T-cell (primary cell): ENCODE results near the gene WFDC2. TPM values are rescaled to one million over a fixed set of nuclear protein-coding genes. Genes with fewer than 3 reads are reported as not detected.

Experiments
- ATAC-seq, 4 experiments: fragments of 200-7000 bp in 3 of 4; fragments of 150-1000 bp in 1 of 4; cut with Tn5 transposase; replicated peaks in 1 of 4; 1 replicate in 3 of 4; 2 replicates in 1 of 4; pipeline ENCODE4 v1.10.0; 2021; ENCODE audit warnings: moderate library complexity in 3 of 4, mild to moderate bottlenecking in 2 of 4, moderate number of reproducible peaks in 1 of 4
- CTCF ChIA-PET, 2 donors: fragments of 300-600 bp; sonication (Branson Sonifier 250); formaldehyde crosslinking; loops; one replicate each; lab custom pipeline; 2022; ENCODE audit warnings: antibody characterized with exemption in 2 of 2; lab: Charles Lee
- POLR2A ChIA-PET, 2 donors: fragments of 300-600 bp; sonication (Branson Sonifier 250); formaldehyde crosslinking; loops; one replicate each; lab custom pipeline; 2022; ENCODE audit warnings: antibody characterized with exemption in 2 of 2; lab: Charles Lee
- DNase-seq, 35 experiments: peaks; one replicate each; pipeline versions ENCODE4 v3.0.0 to v3.0.0-alpha.2; 2013 to 2023
- H3K27ac ChIP-seq: one replicate; pipeline ENCODE4 v1.5.1; 2013; ENCODE audit warnings: low read length
- H3K27me3 ChIP-seq, 2 experiments: replicated peaks in 1 of 2; 1 replicate in 1 of 2; 2 replicates in 1 of 2; pipeline versions ENCODE4 v1.6.1 to v1.7.0; 2013; ENCODE audit warnings: low read length in 1 of 2, mixed read lengths in 1 of 2; ENCODE audit not compliant: control insufficient read depth in 2 of 2, insufficient read depth in 2 of 2; ENCODE audit errors: extremely low read depth in 1 of 2
- H3K36me3 ChIP-seq, 2 donors: 1 replicate in 1 of 2; 2 replicates in 1 of 2; pipeline versions ENCODE4 v1.6.1 to v1.7.0; 2013; ENCODE audit warnings: low read length in 1 of 2; ENCODE audit not compliant: control insufficient read depth in 2 of 2, insufficient read depth in 1 of 2; ENCODE audit errors: extremely low read depth in 1 of 2
- H3K4me1 ChIP-seq, 2 experiments: 1 replicate in 1 of 2; 2 replicates in 1 of 2; pipeline versions ENCODE4 v1.6.1 to v1.7.0; 2013; ENCODE audit warnings: low read length in 2 of 2, mixed read lengths in 1 of 2; ENCODE audit not compliant: insufficient read depth in 2 of 2, control insufficient read depth in 1 of 2; ENCODE audit errors: extremely low read depth in 1 of 2
- H3K4me3 ChIP-seq, 2 donors: 1 replicate in 1 of 2; 2 replicates in 1 of 2; pipeline versions ENCODE4 v1.5.1 to v1.7.0; 2013; ENCODE audit warnings: mild to moderate bottlenecking in 2 of 2, low read length in 1 of 2, moderate library complexity in 1 of 2; ENCODE audit not compliant: control insufficient read depth in 1 of 2; ENCODE audit errors: extremely low read depth in 1 of 2
- H3K9me3 ChIP-seq: 2 replicates; pipeline ENCODE4 v1.7.0; 2013
- H3K27ac Mint-ChIP-seq, 2 donors: one replicate each; pipeline ENCODE4 v1.8.0; 2020 to 2021; ENCODE audit warnings: mild to moderate bottlenecking in 2 of 2, mixed read lengths in 2 of 2
- H3K27me3 Mint-ChIP-seq, 2 donors: one replicate each; pipeline ENCODE4 v1.8.0; 2021 to 2022; ENCODE audit warnings: mixed read lengths in 2 of 2
- H3K36me3 Mint-ChIP-seq: one replicate; pipeline ENCODE4 v1.8.0; 2021; ENCODE audit warnings: mixed read lengths
- H3K4me1 Mint-ChIP-seq, 3 donors: one replicate each; pipeline ENCODE4 v1.8.0; 2020 to 2022; ENCODE audit warnings: mixed read lengths in 3 of 3, mild to moderate bottlenecking in 1 of 3
- H3K4me3 Mint-ChIP-seq, 3 donors: one replicate each; pipeline ENCODE4 v1.8.0; 2020 to 2022; ENCODE audit warnings: mild to moderate bottlenecking in 3 of 3, mixed read lengths in 3 of 3, moderate library complexity in 3 of 3
- H3K9me3 Mint-ChIP-seq, 3 donors: one replicate each; pipeline ENCODE4 v1.8.0; 2020 to 2022; ENCODE audit warnings: mixed read lengths in 3 of 3
- WGBS: methylation state at CpG from one replicate; pipeline ENCODE4 v1.1.5; 2013; ENCODE audit warnings: missing lambda C conversion rate; ENCODE audit not compliant: insufficient coverage; 5-methylcytosine and 5-hydroxymethylcytosine counted together
- total RNA-seq, 35 experiments: library from RNA in 6 of 35; stranded (reverse) in 6 of 35; fragments of 120-200 nt in 1 of 35; gene quantifications; one replicate each; pipeline versions ENCODE4 v1.2.1 to v1.2.4 and lab custom pipeline; 2013 to 2026

The WFDC2 gene, protein sequence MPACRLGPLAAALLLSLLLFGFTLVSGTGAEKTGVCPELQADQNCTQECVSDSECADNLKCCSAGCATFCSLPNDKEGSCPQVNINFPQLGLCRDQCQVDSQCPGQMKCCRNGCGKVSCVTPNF
- total RNA-seq, result 1 to 10 TPM in 1 of 5 donors, under 1 TPM in 1, not detected in 3; 0.56 to 1.7 TPM
- not detected for total RNA-seq (2013)
- total RNA-seq (lab: John Stamatoyannopoulos, UW), result 0 to 0.48 (median 0.06) reads per million in 29 experiments

DNA sequence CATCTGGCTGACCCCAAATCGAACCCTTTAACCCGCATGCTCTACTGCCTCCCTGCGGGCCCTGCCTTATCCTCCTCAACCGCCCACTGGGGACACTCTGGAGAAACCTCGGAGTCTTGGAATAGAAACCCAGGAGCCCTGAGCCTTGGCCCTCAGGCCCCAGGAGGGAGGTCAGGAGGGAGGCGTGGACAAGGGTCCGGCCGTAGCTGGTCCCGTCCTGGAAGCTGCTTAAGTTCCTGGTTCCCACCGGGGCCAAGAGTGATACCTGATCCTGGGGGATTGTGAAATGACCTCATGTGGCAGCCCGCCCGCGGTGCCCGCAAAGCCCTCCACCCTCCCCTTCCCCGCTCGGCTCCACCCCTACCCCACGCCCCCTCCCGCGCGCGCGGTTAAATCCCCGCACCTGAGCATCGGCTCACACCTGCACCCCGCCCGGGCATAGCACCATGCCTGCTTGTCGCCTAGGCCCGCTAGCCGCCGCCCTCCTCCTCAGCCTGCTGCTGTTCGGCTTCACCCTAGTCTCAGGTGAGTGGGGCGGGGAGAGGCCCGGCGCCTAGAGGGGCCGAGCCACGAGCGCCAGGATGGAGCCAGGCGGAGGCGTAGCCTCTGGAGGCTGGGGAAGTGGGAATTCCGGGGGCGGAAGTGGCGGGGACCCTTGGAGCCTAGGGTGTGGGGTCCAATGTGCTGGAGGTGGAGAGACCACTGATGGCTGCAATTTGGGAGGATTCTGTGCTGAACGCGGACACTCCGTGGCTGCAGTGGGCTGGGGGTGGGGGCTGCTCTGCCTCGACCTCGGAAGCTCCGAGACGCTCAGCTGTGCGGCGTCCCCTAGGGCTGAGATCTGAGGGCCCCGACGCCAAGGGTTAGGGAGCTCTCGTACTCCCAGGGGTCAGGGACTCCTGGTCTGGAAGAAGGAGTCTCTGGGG lies at the start of gene WFDC2:
Gene WFDC2 (plus strand): TSS at position 418 of the 926 bp plus-strand sequence. CDS start 29 bp downstream, at position 447.
- Histone ChIP-seq H3K4me3 (peak within 1 kb of the TSS; percentile 37 to 47), H3K36me3 (no peaks in the 10 kb centered on the region), H3K9me3 (no peaks in the 10 kb centered on the region), H3K4me1 (peaks cover 0 to 17% of the 10 kb centered on the region in 2 experiments), H3K27ac (no peak within 1 kb of the TSS), H3K27me3 (peaks cover 11 to 40% of the 10 kb centered on the region in 2 experiments)
- DNase-seq (peak in 1 of 35 experiments; percentile 2), ATAC-seq (peak in 3 of 4 experiments; percentile 30 to 37 (median 31))
- peak within 1 kb of the TSS; percentile 57 to 61 (median 59) for H3K4me3 Mint-ChIP-seq
- H3K4me1 Mint-ChIP-seq, result peaks cover 0 to 13% (median 13%) of the 10 kb centered on the region in 3 donors
- ChIA-PET CTCF (no interaction called here), POLR2A (no interaction called here)
- WGBS, result 11% methylated on average over 46 of the region's 54 CpGs
- H3K9me3 Mint-ChIP-seq, result no peaks in the 10 kb centered on the region
- H3K27ac Mint-ChIP-seq, result no peak within 1 kb of the TSS
- H3K27me3 Mint-ChIP-seq, result peaks cover 51 to 56% of the 10 kb centered on the region in 2 donors
- H3K36me3 Mint-ChIP-seq, result no peaks in the 10 kb centered on the region

DNA sequence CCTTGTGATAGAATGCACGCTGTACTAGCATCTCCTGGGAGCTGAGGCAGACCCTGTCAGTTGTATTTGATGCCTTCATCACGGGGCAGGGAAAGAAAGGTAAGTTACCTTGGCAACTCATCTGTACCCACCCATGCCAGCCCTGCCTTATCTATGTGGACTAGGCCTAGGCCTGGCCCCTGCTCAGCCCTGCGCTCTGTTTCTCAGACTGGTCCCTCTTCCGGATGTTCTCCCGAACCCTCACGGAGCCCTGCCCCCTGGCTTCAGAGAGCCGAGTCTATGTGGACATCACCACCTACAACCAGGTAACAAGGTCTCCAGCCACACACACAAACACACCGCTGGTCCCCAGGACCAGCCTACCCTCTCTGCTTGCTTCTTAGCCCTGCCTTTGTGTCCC lies 49.4 kb upstream of the WFDC2 start:
- H3K36me3 Mint-ChIP-seq, result peaks cover 52% of the 10 kb centered on the region
- no peak overlapping the region for H3K27ac Mint-ChIP-seq
- ChIA-PET CTCF (interaction anchor here (1.0 to 4.4 kb wide), 3 partner anchors 17 to 46 kb away, joined by 4 to 24 read pairs (median 5); no protein-coding TSS in a partner anchor), POLR2A (no interaction called here)
- Histone ChIP-seq H3K4me3 (no peak overlapping the region), H3K36me3 (peaks cover 15 to 62% of the 10 kb centered on the region in 2 donors), H3K9me3 (no peaks in the 10 kb centered on the region), H3K4me1 (peaks cover 7 to 24% of the 10 kb centered on the region in 2 experiments), H3K27ac (no peak overlapping the region), H3K27me3 (no peaks in the 10 kb centered on the region)
- H3K27me3 Mint-ChIP-seq, result no peaks in the 10 kb centered on the region
- H3K4me3 Mint-ChIP-seq, result no peak overlapping the region
- no peaks in the 10 kb centered on the region for H3K9me3 Mint-ChIP-seq
- WGBS, result 95% methylated on average over 8 of the region's 8 CpGs
- DNase-seq (no peak), ATAC-seq (no peak)
- H3K4me1 Mint-ChIP-seq, result peaks cover 38 to 40% (median 38%) of the 10 kb centered on the region in 3 donors

DNA sequence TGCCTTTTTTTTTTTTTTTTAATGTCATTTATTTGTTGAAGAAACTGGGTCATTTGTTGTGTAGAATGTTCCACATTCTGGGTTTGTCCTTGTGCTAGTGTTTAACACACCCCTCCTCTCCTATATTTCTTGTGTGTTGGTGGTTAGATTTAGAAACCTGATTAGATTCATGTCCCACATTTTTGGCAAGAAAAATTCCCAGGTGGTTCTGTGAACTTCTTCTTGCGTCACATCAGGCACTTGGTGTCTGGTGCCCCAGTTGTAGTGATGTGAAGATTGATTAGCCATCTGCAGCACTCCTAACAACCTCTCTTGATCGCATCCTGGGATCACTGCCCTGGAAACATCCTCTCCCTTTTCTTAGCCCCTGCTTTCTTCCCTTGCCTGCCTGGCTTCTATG lies 45.9 kb upstream of the WFDC2 start:
- DNase-seq (no peak), ATAC-seq (no peak)
- Mint-ChIP-seq H3K27ac (no peak overlapping the region), H3K27me3 (no peaks in the 10 kb centered on the region), H3K36me3 (peaks cover 70% of the 10 kb centered on the region), H3K9me3 (no peaks in the 10 kb centered on the region), H3K4me1 (peaks cover 5 to 7% (median 7%) of the 10 kb centered on the region in 3 donors), H3K4me3 (no peak overlapping the region)
- no peak overlapping the region for H3K4me3 ChIP-seq
- H3K27ac ChIP-seq, result no peak overlapping the region
- no peaks in the 10 kb centered on the region for H3K27me3 ChIP-seq
- ChIA-PET CTCF (no interaction called here), POLR2A (no interaction called here)
- H3K4me1 ChIP-seq, result peaks cover 0 to under 1% of the 10 kb centered on the region in 2 experiments
- H3K9me3 ChIP-seq, result no peaks in the 10 kb centered on the region
- WGBS, result 100% methylated on average over 1 of the region's 2 CpGs
- peaks cover 26 to 79% of the 10 kb centered on the region in 2 donors for H3K36me3 ChIP-seq

DNA sequence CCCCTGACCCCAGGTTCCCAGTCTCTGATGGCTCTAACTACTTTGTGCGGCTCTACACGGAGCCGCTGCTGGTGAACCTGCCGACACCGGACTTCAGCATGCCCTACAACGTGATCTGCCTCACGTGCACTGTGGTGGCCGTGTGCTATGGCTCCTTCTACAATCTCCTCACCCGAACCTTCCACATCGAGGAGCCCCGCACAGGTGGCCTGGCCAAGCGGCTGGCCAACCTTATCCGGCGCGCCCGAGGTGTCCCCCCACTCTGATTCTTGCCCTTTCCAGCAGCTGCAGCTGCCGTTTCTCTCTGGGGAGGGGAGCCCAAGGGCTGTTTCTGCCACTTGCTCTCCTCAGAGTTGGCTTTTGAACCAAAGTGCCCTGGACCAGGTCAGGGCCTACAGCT lies 44.0 kb upstream of the WFDC2 start:
- POLR2A ChIA-PET, result interaction anchor here in 1 of 2 donors (0.6 kb wide), 1 partner anchor 44 kb away, joined by 3 read pairs; no protein-coding TSS in a partner anchor
- DNase-seq (no peak), ATAC-seq (no peak)
- Histone ChIP-seq H3K9me3 (no peaks in the 10 kb centered on the region), H3K27me3 (no peaks in the 10 kb centered on the region), H3K27ac (no peak overlapping the region), H3K4me1 (no peaks in the 10 kb centered on the region), H3K4me3 (no peak overlapping the region), H3K36me3 (peaks cover 17 to 60% of the 10 kb centered on the region in 2 donors)
- 99% methylated on average over 15 of the region's 17 CpGs for WGBS
- H3K4me1 Mint-ChIP-seq, result no peaks in the 10 kb centered on the region
- no peak overlapping the region for H3K4me3 Mint-ChIP-seq
- no peaks in the 10 kb centered on the region for H3K27me3 Mint-ChIP-seq
- H3K36me3 Mint-ChIP-seq, result peaks cover 53% of the 10 kb centered on the region
- no peak overlapping the region for H3K27ac Mint-ChIP-seq
- CTCF ChIA-PET, result no interaction called here
- H3K9me3 Mint-ChIP-seq, result no peaks in the 10 kb centered on the region

DNA sequence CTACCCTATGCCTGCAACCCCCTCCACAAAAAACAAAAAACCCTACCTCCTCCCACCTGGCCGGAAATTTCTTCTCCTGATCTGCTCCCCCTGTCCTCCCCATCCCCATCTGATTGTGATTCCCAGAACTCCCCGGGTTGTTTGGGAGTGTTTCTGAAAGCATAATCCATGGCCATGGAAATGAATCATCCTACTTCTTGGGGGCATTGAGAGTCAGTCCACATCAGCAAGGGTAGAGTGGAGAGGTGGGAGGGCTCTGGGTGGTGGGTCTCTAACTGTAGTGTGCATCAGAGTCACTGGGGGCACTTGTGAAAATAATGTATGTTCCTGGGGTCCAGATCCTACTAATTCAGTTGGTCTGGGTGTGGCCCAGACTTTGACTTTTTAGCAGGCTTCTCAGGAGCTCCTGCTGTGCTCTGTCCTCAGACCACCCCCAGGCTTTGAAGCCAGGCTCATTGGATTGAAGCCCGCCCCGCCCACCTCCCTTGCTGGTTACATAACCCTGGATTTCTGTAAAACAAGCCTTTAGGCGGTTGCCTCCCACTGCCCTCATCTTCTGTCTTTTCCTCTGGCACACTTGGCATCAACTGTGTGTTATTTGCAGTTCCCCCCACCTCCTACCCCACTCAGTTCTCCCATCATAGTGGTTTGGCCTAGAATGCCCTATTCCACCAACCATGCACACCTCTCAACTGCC lies 43.1 kb upstream of the WFDC2 start:
- Mint-ChIP-seq H3K4me3 (no peak overlapping the region), H3K36me3 (peaks cover 50% of the 10 kb centered on the region), H3K9me3 (no peaks in the 10 kb centered on the region), H3K4me1 (no peaks in the 10 kb centered on the region), H3K27ac (no peak overlapping the region), H3K27me3 (no peaks in the 10 kb centered on the region)
- 92% methylated on average over 3 of the region's 5 CpGs for WGBS
- DNase-seq (no peak), ATAC-seq (peak in 1 of 4 experiments; percentile 9)
- Histone ChIP-seq H3K9me3 (no peaks in the 10 kb centered on the region), H3K4me3 (no peak overlapping the region), H3K36me3 (peaks cover 17 to 51% of the 10 kb centered on the region in 2 donors), H3K4me1 (no peaks in the 10 kb centered on the region), H3K27me3 (no peaks in the 10 kb centered on the region), H3K27ac (no peak overlapping the region)
- ChIA-PET POLR2A (no interaction called here), CTCF (no interaction called here)
